ENCODE results near the gene RAB40C.

- TF ChIP-seq POLR2A (IDR thresholded peaks at IDR 0.05; ENCODE audit: low read depth, low read length) (no peak), POLR2AphosphoS5 (IDR thresholded peaks at IDR 0.05; ENCODE audit: low read depth, low read length) (no peak), TAF1 (IDR thresholded peaks at IDR 0.05; ENCODE audit: borderline replicate concordance, low read depth, low read length) (no peak)
These were observed 49.0 kb downstream of the RAB40C start for GRCh38 chr16:638836-639235.
